CD14-positive monocyte (primary cell): Measurements from ENCODE around the gene AP4M1. TPM values are rescaled to one million over a fixed set of nuclear protein-coding genes. Genes with fewer than 3 reads are reported as not detected.

Experiments used
- DNase-seq, 3 donors: peaks; one replicate each; pipeline ENCODE4 v3.0.0-alpha.2; 2011 to 2022
- H2AFZ ChIP-seq: 2 replicates; pipeline ENCODE4 v1.6.0; 2012; ENCODE audit warnings: mild to moderate bottlenecking, low read depth, low read length, inconsistent platforms; ENCODE audit not compliant: insufficient read depth, poor library complexity, severe bottlenecking
- H3K27ac ChIP-seq, 2 donors: 1 replicate in 1 of 2; 2 replicates in 1 of 2; pipeline ENCODE4 v1.5.1; 2012 to 2013; ENCODE audit warnings: low read length in 2 of 2, control low read depth in 1 of 2, inconsistent platforms in 1 of 2, low read depth in 1 of 2, mild to moderate bottlenecking in 1 of 2
- H3K27me3 ChIP-seq, 2 donors: one replicate each; pipeline versions ENCODE4 v1.6.0 to v1.6.1; 2011 to 2013; ENCODE audit warnings: low read length in 2 of 2; ENCODE audit not compliant: control insufficient read depth in 2 of 2, insufficient read depth in 2 of 2
- H3K36me3 ChIP-seq, 2 donors: replicated peaks in 1 of 2; 1 replicate in 1 of 2; 2 replicates in 1 of 2; pipeline versions ENCODE4 v1.5.1 to v1.6.1; 2012 to 2013; ENCODE audit warnings: low read length in 2 of 2, control low read depth in 1 of 2, inconsistent platforms in 1 of 2, mild to moderate bottlenecking in 1 of 2; ENCODE audit not compliant: insufficient read depth in 2 of 2, control insufficient read depth in 1 of 2
- H3K4me1 ChIP-seq, 2 donors: 1 replicate in 1 of 2; 2 replicates in 1 of 2; pipeline versions ENCODE4 v1.5.1 to v1.6.1; 2012 to 2013; ENCODE audit warnings: low read length in 2 of 2, control low read depth in 1 of 2, inconsistent platforms in 1 of 2, mild to moderate bottlenecking in 1 of 2, moderate library complexity in 1 of 2; ENCODE audit not compliant: insufficient read depth in 2 of 2, control insufficient read depth in 1 of 2
- H3K4me2 ChIP-seq: replicated peaks from 2 replicates; pipeline ENCODE3; 2012; ENCODE audit warnings: low read length, moderate library complexity, mild to moderate bottlenecking; ENCODE audit not compliant: poor library complexity, severe bottlenecking; ENCODE audit errors: extremely low read depth
- H3K4me3 ChIP-seq, 3 experiments: fragments of 200-600 bp in 1 of 3; sonication (generic) in 1 of 3; replicated peaks in 1 of 3; 1 replicate in 2 of 3; 2 replicates in 1 of 3; pipeline ENCODE4 v1.5.1; 2011 to 2013; ENCODE audit warnings: low read length in 3 of 3, mild to moderate bottlenecking in 3 of 3, control low read depth in 2 of 3, low read depth in 2 of 3, inconsistent platforms in 1 of 3, moderate library complexity in 1 of 3
- H3K79me2 ChIP-seq: 2 replicates; pipeline ENCODE4 v1.6.0; 2012; ENCODE audit warnings: mild to moderate bottlenecking, control low read depth, inconsistent platforms, low read length, moderate library complexity; ENCODE audit not compliant: insufficient read depth
- H3K9ac ChIP-seq: 2 replicates; pipeline ENCODE4 v1.6.0; 2017; ENCODE audit warnings: low read length, mild to moderate bottlenecking; ENCODE audit not compliant: insufficient read depth, poor library complexity, severe bottlenecking
- H3K9me3 ChIP-seq, 2 donors: replicated peaks in 1 of 2; 1 replicate in 1 of 2; 2 replicates in 1 of 2; pipeline versions ENCODE4 v1.5.1 to v1.6.1; 2012 to 2013; ENCODE audit warnings: low read length in 2 of 2, control low read depth in 1 of 2; ENCODE audit not compliant: control insufficient read depth in 1 of 2, insufficient read depth in 1 of 2
- H4K20me1 ChIP-seq: 2 replicates; pipeline ENCODE4 v1.6.0; 2012; ENCODE audit warnings: mild to moderate bottlenecking, low read length, control low read depth, moderate library complexity; ENCODE audit not compliant: insufficient read depth
- H3K27ac Mint-ChIP-seq, 7 donors: one replicate each; pipeline ENCODE4 v1.8.0; 2020; ENCODE audit warnings: mild to moderate bottlenecking in 7 of 7, mixed read lengths in 7 of 7, moderate library complexity in 6 of 7, inconsistent platforms in 2 of 7
- H3K27me3 Mint-ChIP-seq, 3 donors: one replicate each; pipeline ENCODE4 v1.8.0; 2021 to 2022; ENCODE audit warnings: low read depth in 3 of 3, mild to moderate bottlenecking in 3 of 3, mixed read lengths in 3 of 3, moderate library complexity in 3 of 3, inconsistent platforms in 1 of 3
- H3K36me3 Mint-ChIP-seq, 2 donors: one replicate each; pipeline ENCODE4 v1.8.0; 2020; ENCODE audit warnings: mixed read lengths in 2 of 2, inconsistent platforms in 1 of 2, mild to moderate bottlenecking in 1 of 2
- H3K4me1 Mint-ChIP-seq: one replicate; pipeline ENCODE4 v1.8.0; 2020; ENCODE audit warnings: mild to moderate bottlenecking, mixed read lengths
- H3K4me3 Mint-ChIP-seq, 2 donors: one replicate each; pipeline ENCODE4 v1.8.0; 2020; ENCODE audit warnings: mild to moderate bottlenecking in 2 of 2, mixed read lengths in 2 of 2, moderate library complexity in 1 of 2
- H3K9me3 Mint-ChIP-seq, 7 donors: one replicate each; pipeline ENCODE4 v1.8.0; 2020 to 2022; ENCODE audit warnings: mixed read lengths in 7 of 7, mild to moderate bottlenecking in 6 of 7, moderate library complexity in 6 of 7, inconsistent platforms in 2 of 7
- WGBS: methylation state at CpG from one replicate; pipeline ENCODE4 v1.1.5; 2013; ENCODE audit warnings: missing lambda C conversion rate; ENCODE audit not compliant: insufficient coverage; 5-methylcytosine and 5-hydroxymethylcytosine counted together
- intact Hi-C, 2 donors: fragments of 100-400 bp; cut with micrococcal nuclease; formaldehyde crosslinking; loops; one replicate each; pipeline versions ENCODE4 v1.15.0 to v1.15.1; 2023
- polyA plus RNA-seq, 3 donors: library from polyadenylated mRNA; depleted of rRNA in 1 of 3; unstranded in 2 of 3; stranded (reverse) in 1 of 3; fragments of 300-500 nt in 2 of 3; fragments of >200 nt in 1 of 3; fragmentation: Illumina TruSeq in 2 of 3; gene quantifications; 1 replicate in 2 of 3; 2 replicates in 1 of 3; pipeline ENCODE4 v1.2.3, GENCODE V29; 2012 to 2021
- TF ChIP-seq, protein P1 (sequence below): fragments of 200-600 bp; IDR thresholded peaks from one replicate; pipeline ENCODE4 v1.8.0; 2022; ENCODE audit warnings: antibody characterized with exemption, mild to moderate bottlenecking

The AP4M1 gene
- polyA plus RNA-seq, 3 donors, result 10.5 to 13.1 (median 12.6) TPM

DNA sequence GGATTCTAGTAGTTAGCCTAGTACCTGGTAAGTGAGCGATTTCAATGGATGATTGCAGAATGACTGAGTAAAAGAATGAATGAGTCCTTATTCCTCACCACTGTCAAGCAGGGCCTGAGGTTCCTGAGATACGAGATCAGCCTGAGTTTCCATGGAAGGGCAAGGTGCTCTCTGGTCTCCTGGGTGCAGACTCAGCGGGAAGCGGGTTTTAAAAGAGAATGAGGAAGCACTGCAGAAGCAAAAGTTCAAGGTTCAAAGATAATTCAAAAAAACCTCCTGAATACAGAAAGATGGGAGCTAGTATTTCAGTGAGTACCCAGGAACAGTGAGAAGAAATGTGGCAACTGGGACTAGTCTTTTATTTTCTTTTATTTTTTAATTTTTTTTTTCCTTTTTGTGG is 24.2 kb upstream of the AP4M1 start:
- no peak for DNase-seq
- Histone ChIP-seq H2AFZ (no peak overlapping the region), H3K27ac (no peak overlapping the region), H3K4me2 (no peak overlapping the region), H3K36me3 (peaks cover 55 to 74% of the 10 kb centered on the region in 2 donors), H3K4me1 (peaks cover 16 to 17% of the 10 kb centered on the region in 2 donors), H3K27me3 (no peaks in the 10 kb centered on the region), H3K9ac (no peak overlapping the region), H3K9me3 (peaks cover 14 to 17% of the 10 kb centered on the region in 2 donors), H4K20me1 (peaks cover 21% of the 10 kb centered on the region), H3K4me3 (no peak overlapping the region), H3K79me2 (peaks cover 46% of the 10 kb centered on the region)
- Mint-ChIP-seq H3K36me3 (peaks cover 56 to 72% of the 10 kb centered on the region in 2 donors), H3K27me3 (no peaks in the 10 kb centered on the region), H3K9me3 (peaks cover 8 to 24% (median 17%) of the 10 kb centered on the region in 7 donors), H3K4me1 (peaks cover 17% of the 10 kb centered on the region), H3K4me3 (no peak overlapping the region), H3K27ac (no peak overlapping the region)
- WGBS, result 100% methylated on average over 4 of the region's 4 CpGs
- TF ChIP-seq, protein P1, sequence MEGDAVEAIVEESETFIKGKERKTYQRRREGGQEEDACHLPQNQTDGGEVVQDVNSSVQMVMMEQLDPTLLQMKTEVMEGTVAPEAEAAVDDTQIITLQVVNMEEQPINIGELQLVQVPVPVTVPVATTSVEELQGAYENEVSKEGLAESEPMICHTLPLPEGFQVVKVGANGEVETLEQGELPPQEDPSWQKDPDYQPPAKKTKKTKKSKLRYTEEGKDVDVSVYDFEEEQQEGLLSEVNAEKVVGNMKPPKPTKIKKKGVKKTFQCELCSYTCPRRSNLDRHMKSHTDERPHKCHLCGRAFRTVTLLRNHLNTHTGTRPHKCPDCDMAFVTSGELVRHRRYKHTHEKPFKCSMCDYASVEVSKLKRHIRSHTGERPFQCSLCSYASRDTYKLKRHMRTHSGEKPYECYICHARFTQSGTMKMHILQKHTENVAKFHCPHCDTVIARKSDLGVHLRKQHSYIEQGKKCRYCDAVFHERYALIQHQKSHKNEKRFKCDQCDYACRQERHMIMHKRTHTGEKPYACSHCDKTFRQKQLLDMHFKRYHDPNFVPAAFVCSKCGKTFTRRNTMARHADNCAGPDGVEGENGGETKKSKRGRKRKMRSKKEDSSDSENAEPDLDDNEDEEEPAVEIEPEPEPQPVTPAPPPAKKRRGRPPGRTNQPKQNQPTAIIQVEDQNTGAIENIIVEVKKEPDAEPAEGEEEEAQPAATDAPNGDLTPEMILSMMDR, result no peak
- intact Hi-C loops, result no loop called here

DNA sequence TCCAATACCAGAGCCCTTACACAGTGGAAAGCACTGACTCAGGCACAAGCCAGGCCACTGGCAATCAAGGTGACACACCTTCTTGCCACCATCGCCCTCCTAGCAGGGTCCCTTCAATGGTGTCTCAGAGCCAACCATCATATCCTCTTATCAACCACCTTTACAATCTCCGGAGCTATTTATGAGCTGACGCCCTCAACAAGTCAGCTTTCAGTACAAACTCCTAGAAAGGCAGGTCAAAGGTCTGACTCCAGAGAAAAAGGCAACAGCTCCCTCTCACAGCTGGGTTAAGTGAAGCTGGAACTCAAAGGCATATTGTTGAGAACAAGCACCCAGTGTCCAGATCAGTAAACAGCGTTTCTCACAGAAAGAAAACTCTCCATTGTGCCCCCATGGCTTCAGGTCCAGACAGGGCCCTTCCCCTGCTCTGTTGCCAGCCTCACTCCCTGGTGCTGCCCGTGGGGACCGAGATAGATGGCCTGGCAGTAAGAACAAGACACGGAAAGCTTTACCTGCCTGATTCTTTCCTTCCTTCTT is 22.4 kb upstream of the AP4M1 start:
- Histone ChIP-seq H4K20me1 (peaks cover 21% of the 10 kb centered on the region), H3K36me3 (peaks cover 36 to 55% of the 10 kb centered on the region in 2 donors), H3K9me3 (no peaks in the 10 kb centered on the region), H3K4me3 (no peak overlapping the region), H3K79me2 (peaks cover 46% of the 10 kb centered on the region), H3K9ac (no peak overlapping the region), H2AFZ (no peak overlapping the region), H3K27ac (no peak overlapping the region), H3K4me1 (peaks cover 27% of the 10 kb centered on the region in 2 donors), H3K27me3 (no peaks in the 10 kb centered on the region), H3K4me2 (no peak overlapping the region)
- intact Hi-C loops, result no loop called here
- Mint-ChIP-seq H3K36me3 (peaks cover 37 to 53% of the 10 kb centered on the region in 2 donors), H3K9me3 (peaks cover 0 to 7% (median 4%) of the 10 kb centered on the region in 7 donors), H3K27ac (peak overlapping the region in 3 of 7 donors; percentile 10 to 68 (median 20)), H3K4me1 (peaks cover 28% of the 10 kb centered on the region), H3K4me3 (no peak overlapping the region), H3K27me3 (peaks cover 4 to 15% (median 12%) of the 10 kb centered on the region in 3 donors)
- TF ChIP-seq, protein P1, result no peak
- DNase-seq, result no peak
- WGBS, result 98% methylated on average over 7 of the region's 7 CpGs
